ENCODE data around the gene BACE1. TPM values are rescaled to one million over a fixed set of nuclear protein-coding genes. Genes with fewer than 3 reads are reported as not detected.
A peak's percentile ranks its signal among the peaks of the same experiment; 100 is the strongest.

Gene BACE1
- total and polyA plus RNA-seq, 10 of the 15 experiments (the other 5 are each of a cell fraction or from before 2014, with no cell fraction given) = 0.07 to 1.6 (median 0.32) TPM

- H2AFZ ChIP-seq (ENCODE audit: control insufficient read depth, low read depth, low read length) = no peak overlapping the region
- SMC1A ChIA-PET (ENCODE audit: uncharacterized antibody, unreplicated experiment) = no interaction called here
- no peak overlapping the region for H3K9ac ChIP-seq (ENCODE audit: control insufficient read depth, insufficient read depth, low read length)
- H3K27me3 ChIP-seq (replicated peaks in 1 of 2; ENCODE audit: control insufficient read depth in 2 of 2, insufficient read depth in 2 of 2, low read length in 1 of 2) = peaks cover 10 to 22% of the 10 kb centered on the region in 2 experiments
- H3K4me1 ChIP-seq (ENCODE audit: control insufficient read depth, insufficient read depth, low read length) = peaks cover 3% of the 10 kb centered on the region
- POLR2A ChIA-PET = interaction anchor here (0.6 to 1.3 kb wide), 3 partner anchors 9 to 13 kb away, joined by 3 to 5 read pairs (median 3); partner anchors contain the start of gene CEP164
- no peak for ATAC-seq
- no peaks in the 10 kb centered on the region for H4K20me1 ChIP-seq (ENCODE audit: control insufficient read depth, insufficient read depth)
- H3K9me3 ChIP-seq (replicated peaks; ENCODE audit: control insufficient read depth, insufficient read depth, low read length) = no peaks in the 10 kb centered on the region
- no peak overlapping the region for H3K27ac ChIP-seq (ENCODE audit: control insufficient read depth, insufficient read depth)
- WGBS (ENCODE audit: insufficient coverage, insufficient replicate concordance, low lambda C conversion rate, missing lambda C conversion rate) = 54% methylated on average over 7 of the region's 7 CpGs
- no peak for FAIRE-seq
- DNase-seq (ENCODE audit: low read depth, low spot score) = no peak
- H3K4me2 ChIP-seq (ENCODE audit: control insufficient read depth, insufficient read depth) = no peak overlapping the region
- intact Hi-C loops (cut with micrococcal nuclease; ENCODE audit: unreplicated experiment) (no loop called here), in situ Hi-C loops (cut with MboI) (no loop called here)
- H3K36me3 ChIP-seq (ENCODE audit: control insufficient read depth in 2 of 2, insufficient read depth in 2 of 2, low read length in 1 of 2) = no peaks in the 10 kb centered on the region; a peak in 1 of 4 replicates
- no peaks in the 10 kb centered on the region for H3K79me2 ChIP-seq (ENCODE audit: control insufficient read depth, insufficient read depth, low read length)
- no TSS peak for BruUV-seq (replicated peaks)
- H3K4me3 ChIP-seq = no peak overlapping the region
- CTCF ChIA-PET = interaction anchor here (0.8 kb wide), 1 partner anchor 24 kb away, joined by 3 read pairs; no protein-coding TSS in a partner anchor
- TF ChIP-seq TBL1XR1 (IDR thresholded peaks at IDR 0.05; ENCODE audit: low read depth, low read length) = no peak
- TF ChIP-seq FOS (IDR thresholded peaks at IDR 0.05; ENCODE audit: borderline replicate concordance, extremely low read depth, insufficient read length) = no peak
- RAD21 ChIA-PET (ENCODE audit: unreplicated experiment) = no interaction called here
Measured at GRCh38 chr11:117318738-117319137, 2.7 kb upstream of the BACE1 start.

- BruUV-seq (replicated peaks) = no TSS peak
- in situ Hi-C loops (cut with MboI) (no loop called here), intact Hi-C loops (cut with micrococcal nuclease; ENCODE audit: unreplicated experiment) (no loop called here)
- H3K4me3 ChIP-seq = peak overlapping the region; percentile 57; the same call in 1 of the 2 replicates
- POLR2A ChIA-PET = interaction anchor here (0.6 kb wide), 1 partner anchor 99 kb away, joined by 4 read pairs; no protein-coding TSS in a partner anchor
- H4K20me1 ChIP-seq (ENCODE audit: control insufficient read depth, insufficient read depth) = no peaks in the 10 kb centered on the region
- 4% methylated on average over 39 of the region's 62 CpGs for WGBS (ENCODE audit: insufficient coverage, insufficient replicate concordance, low lambda C conversion rate, missing lambda C conversion rate)
- peak overlapping the region; percentile 44 for H2AFZ ChIP-seq (ENCODE audit: control insufficient read depth, low read depth, low read length)
- SMC1A ChIA-PET (ENCODE audit: uncharacterized antibody, unreplicated experiment) = no interaction called here
- RAD21 ChIA-PET (ENCODE audit: unreplicated experiment) = interaction anchor here (1.3 kb wide), 1 partner anchor 84 kb away, joined by 3 read pairs; the partner anchor contains the start of gene PCSK7
- H3K4me1 ChIP-seq (ENCODE audit: control insufficient read depth, insufficient read depth, low read length) = peaks cover 3% of the 10 kb centered on the region
- H3K9ac ChIP-seq (ENCODE audit: control insufficient read depth, insufficient read depth, low read length) = no peak overlapping the region
- CTCF ChIA-PET = interaction anchor here (1.3 kb wide), 1 partner anchor 111 kb away, joined by 3 read pairs; no protein-coding TSS in a partner anchor
- ATAC-seq (peak; percentile 76), DNase-seq (ENCODE audit: low read depth, low spot score) (no peak), FAIRE-seq (no peak)
- H3K79me2 ChIP-seq (ENCODE audit: control insufficient read depth, insufficient read depth, low read length) = no peaks in the 10 kb centered on the region
- TF ChIP-seq BCL11A (IDR thresholded peaks at IDR 0.05; ENCODE audit: low read depth, low read length) (no peak), EGR1 (IDR thresholded peaks at IDR 0.05; ENCODE audit: borderline replicate concordance in 1 of 2, low read depth in 2 of 2, low read length in 2 of 2) (no peak), MEF2A (IDR thresholded peaks at IDR 0.05; ENCODE audit: insufficient read depth, low read depth, low read length) (no peak), EED (IDR thresholded peaks at IDR 0.05; ENCODE audit: low read depth) (no peak), GATAD2B (conservative IDR thresholded peaks at IDR 0.05; ENCODE audit: low read depth) (no peak), SUZ12 (IDR thresholded peaks at IDR 0.05; ENCODE audit: unreplicated experiment) (peak; percentile 64), USF1 (IDR thresholded peaks at IDR 0.05; ENCODE audit: borderline replicate concordance, extremely low read length, insufficient read depth, low read depth, low read length) (peak; percentile 51)
- no peaks in the 10 kb centered on the region for H3K9me3 ChIP-seq (replicated peaks; ENCODE audit: control insufficient read depth, insufficient read depth, low read length)
- H3K27me3 ChIP-seq (replicated peaks in 1 of 2; ENCODE audit: control insufficient read depth in 2 of 2, insufficient read depth in 2 of 2, low read length in 1 of 2) = peaks cover 10 to 22% of the 10 kb centered on the region in 2 experiments
- peak overlapping the region; percentile 36 for H3K4me2 ChIP-seq (ENCODE audit: control insufficient read depth, insufficient read depth)
- no peaks in the 10 kb centered on the region; a peak in 1 of 4 replicates for H3K36me3 ChIP-seq (ENCODE audit: control insufficient read depth in 2 of 2, insufficient read depth in 2 of 2, low read length in 1 of 2)
- no peak overlapping the region for H3K27ac ChIP-seq (ENCODE audit: control insufficient read depth, insufficient read depth)
Measured at GRCh38 chr11:117315285-117316196, 515 bp downstream of the BACE1 start.

Measured in GM12878 (cell line).